Mesodermal cell (in vitro differentiated cells): Measurements from ENCODE around the gene MIER2.
"Not testable (repeated sequence)": the region's sequence is repeated elsewhere in the genome, so short reads cannot be mapped to it uniquely, and the experiment has no call there.

Experiments
- H3K27ac ChIP-seq: 2 replicates; pipeline ENCODE4 v1.7.0; 2013; ENCODE audit warnings: mild to moderate bottlenecking, low read depth, low read length, moderate library complexity; ENCODE audit not compliant: severe bottlenecking
- H3K36me3 ChIP-seq: 2 replicates; pipeline ENCODE4 v1.7.1; 2013; ENCODE audit warnings: mild to moderate bottlenecking, low read length, moderate library complexity; ENCODE audit not compliant: control insufficient read depth, insufficient read depth
- H3K4me1 ChIP-seq: one replicate; pipeline ENCODE4 v1.7.1; 2013; ENCODE audit warnings: mild to moderate bottlenecking, low read length; ENCODE audit not compliant: insufficient read depth, control insufficient read depth, poor library complexity, severe bottlenecking
- H3K4me3 ChIP-seq: 2 replicates; pipeline ENCODE4 v1.7.0; 2013; ENCODE audit warnings: low read length, control low read depth, mild to moderate bottlenecking; ENCODE audit not compliant: insufficient read depth, poor library complexity, severe bottlenecking; ENCODE audit errors: extremely low read depth
- H3K9me3 ChIP-seq: 2 replicates; pipeline ENCODE4 v1.7.1; 2013; ENCODE audit warnings: mild to moderate bottlenecking, low read length, moderate library complexity; ENCODE audit not compliant: control insufficient read depth
- WGBS, 2 experiments: methylation state at CpG; one replicate each; pipeline ENCODE4 v1.1.5; 2013; ENCODE audit warnings: missing lambda C conversion rate in 2 of 2; ENCODE audit not compliant: insufficient coverage in 2 of 2; 5-methylcytosine and 5-hydroxymethylcytosine counted together

The MIER2 gene

GRCh38 chr19:386632-387301 lies 42.2 kb upstream of the MIER2 start:
- not testable (repeated sequence) for H3K36me3 ChIP-seq, H3K4me3 ChIP-seq, H3K27ac ChIP-seq, H3K9me3 ChIP-seq, H3K4me1 ChIP-seq
- WGBS, 2 experiments: 24 to 25% methylated on average over 5 to 7 of the region's 22 CpGs

GRCh38 chr19:386189-386588 lies 41.6 kb upstream of the MIER2 start:
- not testable (repeated sequence) for H3K4me1 ChIP-seq, H3K36me3 ChIP-seq, H3K27ac ChIP-seq, H3K4me3 ChIP-seq, H3K9me3 ChIP-seq
- 88 to 95% methylated on average over 3 to 5 of the region's 8 CpGs for WGBS, 2 experiments

GRCh38 chr19:384799-385169 lies 40.2 kb upstream of the MIER2 start:
- Histone ChIP-seq H3K27ac (no peak overlapping the region), H3K4me1 (peaks cover 7% of the 10 kb centered on the region), H3K4me3 (no peak overlapping the region), H3K9me3 (no peaks in the 10 kb centered on the region), H3K36me3 (no peaks in the 10 kb centered on the region)
- 79 to 80% methylated on average over 3 to 6 of the region's 9 CpGs for WGBS, 2 experiments

- Histone ChIP-seq H3K27ac (no peak overlapping the region), H3K36me3 (no peaks in the 10 kb centered on the region), H3K9me3 (no peaks in the 10 kb centered on the region), H3K4me1 (peaks cover 7% of the 10 kb centered on the region), H3K4me3 (no peak overlapping the region)
- WGBS, 2 experiments: 44 to 53% methylated on average over 34 to 42 of the region's 44 CpGs
Observed at GRCh38 chr19:383922-384798, 39.6 kb upstream of the MIER2 start.

- no peak overlapping the region for H3K4me3 ChIP-seq
- no peaks in the 10 kb centered on the region for H3K36me3 ChIP-seq
- peaks cover 7% of the 10 kb centered on the region for H3K4me1 ChIP-seq
- H3K27ac ChIP-seq: no peak overlapping the region
- H3K9me3 ChIP-seq: no peaks in the 10 kb centered on the region
- WGBS, 2 experiments: 92 to 93% methylated on average over 14 to 17 of the region's 19 CpGs
Observed at GRCh38 chr19:383040-383439, 38.4 kb upstream of the MIER2 start.

- not testable (repeated sequence) for H3K27ac ChIP-seq, H3K9me3 ChIP-seq, H3K4me3 ChIP-seq, H3K36me3 ChIP-seq, H3K4me1 ChIP-seq
- 84 to 88% methylated on average over 6 to 7 of the region's 9 CpGs for WGBS, 2 experiments
Observed at GRCh38 chr19:382578-382977, 38.0 kb upstream of the MIER2 start.

- not testable (repeated sequence) for H3K36me3 ChIP-seq, H3K27ac ChIP-seq, H3K4me1 ChIP-seq, H3K4me3 ChIP-seq, H3K9me3 ChIP-seq
- 82 to 85% methylated on average over 8 to 10 of the region's 11 CpGs for whole genome bisulfite sequencing, 2 experiments
Observed at GRCh38 chr19:381901-382300, 37.3 kb upstream of the MIER2 start.

- H3K4me3 ChIP-seq, H3K4me1 ChIP-seq, H3K27ac ChIP-seq, H3K9me3 ChIP-seq, H3K36me3 ChIP-seq: not testable (repeated sequence)
- 87 to 94% methylated on average over 5 of the region's 17 CpGs for WGBS, 2 experiments
Observed at GRCh38 chr19:380618-381219, 36.1 kb upstream of the MIER2 start.

- no peaks in the 10 kb centered on the region for H3K9me3 ChIP-seq
- H3K4me3 ChIP-seq: no peak overlapping the region
- no peaks in the 10 kb centered on the region for H3K36me3 ChIP-seq
- H3K27ac ChIP-seq: no peak overlapping the region
- peaks cover 7% of the 10 kb centered on the region for H3K4me1 ChIP-seq
- WGBS, 2 experiments: 94% methylated on average over 13 to 16 of the region's 16 CpGs
Observed at GRCh38 chr19:379796-380195, 35.2 kb upstream of the MIER2 start.

- Histone ChIP-seq H3K4me1 (no peaks in the 10 kb centered on the region), H3K4me3 (no peak overlapping the region), H3K9me3 (no peaks in the 10 kb centered on the region), H3K27ac (no peak overlapping the region), H3K36me3 (no peaks in the 10 kb centered on the region)
- 83 to 86% methylated on average over 12 to 14 of the region's 14 CpGs for WGBS, 2 experiments
Observed at GRCh38 chr19:378706-379105, 34.1 kb upstream of the MIER2 start.
